Hippocampal formation (tissue), 2 donors: ENCODE measurements around the gene LMF1.

Experiments used
- DNase-seq, 2 donors: peaks; one replicate each; lab custom pipeline; 2025; lab: John Stamatoyannopoulos, UW

The LMF1 gene

DNA sequence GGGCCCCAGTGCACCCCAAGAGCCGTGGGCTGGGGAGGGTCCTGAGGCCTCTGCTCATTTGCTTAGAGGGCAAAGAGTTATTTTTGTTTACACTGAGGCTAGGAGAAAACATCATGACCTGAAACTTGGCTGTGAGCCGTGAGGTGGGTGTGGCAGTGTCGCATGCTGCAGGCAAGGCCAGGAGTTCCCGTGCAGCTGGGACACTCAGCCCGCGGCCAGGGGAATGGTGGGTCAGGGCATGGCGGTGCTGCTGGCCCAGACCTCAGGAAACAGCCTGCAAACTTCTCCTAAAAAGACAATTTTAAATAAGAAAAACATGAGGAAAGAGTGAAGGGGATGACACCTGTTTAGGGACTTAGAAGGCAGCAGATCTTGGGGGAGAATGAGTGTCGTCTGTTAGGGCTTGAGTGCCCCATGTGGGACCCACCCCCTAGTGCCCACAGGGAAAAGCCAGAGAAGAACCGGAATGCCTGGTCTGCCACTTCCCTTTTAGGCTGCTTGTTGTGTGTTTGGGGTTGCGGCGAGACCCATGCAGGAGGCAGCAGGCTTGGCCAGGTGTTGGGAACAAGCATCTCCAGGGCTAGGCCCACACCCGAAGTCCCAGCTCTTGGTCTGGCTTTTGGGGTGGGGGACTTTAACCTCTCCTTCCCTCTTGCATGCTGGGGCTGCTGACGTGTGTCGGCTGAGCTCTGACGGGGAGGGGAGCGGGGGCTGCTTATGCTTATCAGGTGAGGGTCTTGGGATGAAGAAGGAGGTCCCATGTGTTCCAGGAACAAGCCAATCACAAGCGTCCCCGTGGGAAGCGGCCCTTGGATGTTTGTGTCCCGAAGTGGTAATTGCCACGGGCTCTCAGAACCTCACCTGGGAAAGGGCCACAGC lies 89.3 kb downstream of the LMF1 start:
- no peak for DNase-seq

DNA sequence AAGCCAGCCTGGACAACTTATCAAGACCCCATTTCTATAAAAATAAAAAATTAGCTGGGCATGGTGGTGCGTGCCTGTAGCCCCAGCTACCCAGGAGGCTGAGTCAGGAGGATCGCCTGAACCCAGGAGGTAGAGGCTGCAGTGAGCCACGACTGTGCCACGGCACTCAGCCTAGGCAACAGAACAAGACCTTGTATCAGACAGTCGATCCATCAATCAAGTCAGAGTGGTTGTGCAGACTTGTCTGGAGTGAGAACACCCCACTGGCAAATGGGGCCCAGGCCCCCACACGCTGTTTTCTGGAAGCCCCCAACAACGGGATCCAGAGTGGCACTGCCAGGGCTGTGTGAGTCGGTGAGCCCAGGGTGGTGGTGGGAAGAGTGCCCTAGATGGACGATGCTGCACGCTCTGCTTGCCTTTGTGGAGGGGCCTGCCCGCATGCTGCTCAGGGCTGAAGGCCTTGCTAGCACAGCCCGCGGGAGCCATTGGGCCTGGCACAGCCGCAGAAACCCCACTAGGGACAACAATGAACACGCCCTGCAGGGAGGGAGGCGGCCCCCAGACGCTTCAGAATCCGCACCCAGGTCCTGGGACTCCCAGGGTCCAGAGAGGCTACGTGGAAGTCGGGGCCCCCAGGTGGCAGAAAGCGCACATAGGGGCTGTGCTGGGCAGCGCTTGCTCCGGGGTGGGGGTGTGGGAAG lies 90.2 kb downstream of the LMF1 start:
- no peak for DNase-seq

DNA sequence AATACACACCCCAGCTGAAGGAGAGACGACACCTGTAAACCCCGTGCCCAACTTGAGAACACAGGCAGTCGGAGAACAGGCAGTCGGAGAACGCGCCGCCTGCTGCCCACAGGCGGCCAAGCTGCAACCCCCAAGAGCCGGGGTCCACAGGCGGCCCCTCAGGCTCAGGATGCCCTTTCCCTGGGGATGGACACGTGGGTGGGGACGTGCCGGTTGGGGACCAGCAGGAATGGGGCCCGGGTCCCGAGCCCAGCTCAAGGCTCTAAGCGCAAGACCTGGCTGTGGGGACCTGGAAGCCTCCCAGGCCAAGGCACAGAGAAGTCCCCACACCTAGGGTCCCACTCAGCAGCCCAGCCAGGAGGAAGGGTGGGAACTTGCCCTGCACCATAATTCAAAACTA lies 90.8 kb downstream of the LMF1 start:
- DNase-seq = no peak

DNA sequence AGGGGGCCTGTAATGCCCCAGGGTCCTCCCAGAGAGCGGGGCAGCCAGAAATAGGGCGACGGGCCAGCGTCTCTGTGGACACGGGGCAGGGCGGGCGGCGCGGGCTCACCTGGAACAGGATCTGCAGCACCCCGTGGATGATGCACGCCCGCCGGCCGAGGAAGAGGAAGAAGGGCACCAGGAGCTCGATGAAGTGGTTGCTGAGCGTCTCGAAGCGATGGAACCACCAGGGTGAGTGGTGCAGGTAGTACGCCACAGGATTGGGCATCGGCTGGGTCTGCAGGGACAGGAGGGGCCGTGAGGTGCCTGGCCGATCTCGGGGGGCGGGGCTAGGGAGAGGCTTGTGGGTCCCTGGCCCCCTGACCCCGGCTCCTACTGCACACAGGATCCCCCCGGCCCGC lies 91.3 kb downstream of the LMF1 start:
- no peak for DNase-seq

DNA sequence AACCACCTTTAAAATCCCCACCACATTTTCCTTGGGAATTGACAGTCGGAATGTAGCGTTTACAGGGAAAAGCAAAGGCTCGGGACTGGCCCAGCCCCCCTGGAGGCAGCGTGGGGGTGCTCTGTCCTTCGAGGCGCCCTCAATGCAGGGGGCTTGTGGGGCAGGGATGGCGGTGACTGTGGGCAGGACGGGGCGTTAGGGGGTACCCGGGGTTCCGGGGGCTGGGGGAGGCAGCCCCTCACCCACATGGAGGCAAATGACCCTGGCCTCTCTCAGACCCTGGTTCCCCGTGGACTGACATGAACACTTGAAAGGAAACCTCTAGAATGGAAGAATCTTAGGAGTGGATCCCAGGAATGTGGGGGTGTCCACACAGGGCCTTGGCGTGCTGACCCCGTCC lies 91.9 kb downstream of the LMF1 start:
- no peak for DNase-seq

DNA sequence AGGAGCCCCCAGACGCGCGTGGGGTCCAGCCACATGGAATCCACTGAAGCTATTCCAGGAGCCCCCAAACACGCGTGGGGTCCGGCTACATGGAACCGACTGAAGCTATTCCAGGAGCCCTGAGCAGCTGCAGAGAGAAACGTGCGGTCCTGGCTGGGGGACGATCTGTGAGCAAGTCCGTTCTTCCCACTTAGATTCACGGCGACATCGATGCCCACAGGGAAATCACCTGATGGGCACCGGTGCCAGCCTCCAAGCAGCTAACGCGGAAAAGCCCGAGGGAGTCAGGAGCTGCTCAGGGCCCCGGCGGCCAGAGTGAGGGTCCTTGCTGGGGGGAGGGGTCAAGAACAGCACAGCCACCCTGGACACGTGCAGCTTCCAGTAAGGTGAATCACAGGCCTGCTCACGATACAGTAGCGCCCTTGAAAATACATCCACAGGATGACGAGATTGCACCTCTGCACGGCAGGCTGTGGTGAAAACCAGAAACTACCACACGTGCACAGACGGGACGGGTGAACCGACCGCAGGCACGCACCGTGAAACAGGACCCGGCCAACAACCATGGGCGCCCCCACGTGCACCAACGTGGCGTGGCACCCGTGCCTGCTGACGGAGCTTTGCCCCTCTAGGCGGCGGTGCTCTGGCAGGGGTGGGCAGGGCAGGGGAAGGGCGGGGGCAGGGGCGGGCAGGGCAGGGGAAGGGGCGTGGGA lies 92.6 kb downstream of the LMF1 start:
- DNase-seq = no peak

DNA sequence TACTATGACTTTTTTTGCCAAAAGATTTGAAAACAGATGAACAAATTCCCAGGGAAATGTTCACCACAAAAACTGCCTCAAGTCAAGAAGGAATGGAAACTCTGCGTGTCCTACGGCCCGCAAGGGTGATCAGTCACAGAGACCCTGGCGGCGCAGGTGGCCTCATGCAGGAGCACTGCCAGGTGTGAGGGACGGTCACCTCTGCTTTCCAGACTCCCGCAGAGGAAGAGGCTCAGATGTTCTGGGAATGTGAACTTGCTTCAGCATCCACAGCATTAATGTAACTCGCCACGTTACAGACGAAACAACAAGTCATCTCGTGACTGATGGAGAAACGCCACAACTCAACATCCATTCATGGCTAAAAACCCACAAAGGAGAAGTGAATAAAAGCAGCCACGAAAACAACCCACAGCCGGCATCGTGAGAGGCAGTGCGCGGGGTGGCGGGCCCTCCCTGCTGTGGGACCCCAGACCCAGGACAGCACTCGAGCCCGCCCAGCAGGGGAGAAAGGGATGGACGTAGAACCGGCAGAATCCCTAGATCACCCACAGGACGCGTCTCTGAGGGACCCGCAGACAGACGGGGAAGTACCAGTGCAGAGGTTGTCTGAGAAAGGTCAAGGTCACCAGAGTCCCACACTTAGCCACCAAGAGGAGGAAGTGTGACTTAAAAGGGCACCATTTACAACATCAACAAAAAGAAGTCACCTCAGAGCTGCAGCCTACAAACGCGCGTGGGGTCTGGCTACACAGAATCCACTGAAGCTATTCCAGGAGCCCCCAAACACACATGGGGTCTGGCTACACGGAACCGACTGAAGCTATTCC lies 93.3 kb downstream of the LMF1 start:
- no peak for DNase-seq

DNA sequence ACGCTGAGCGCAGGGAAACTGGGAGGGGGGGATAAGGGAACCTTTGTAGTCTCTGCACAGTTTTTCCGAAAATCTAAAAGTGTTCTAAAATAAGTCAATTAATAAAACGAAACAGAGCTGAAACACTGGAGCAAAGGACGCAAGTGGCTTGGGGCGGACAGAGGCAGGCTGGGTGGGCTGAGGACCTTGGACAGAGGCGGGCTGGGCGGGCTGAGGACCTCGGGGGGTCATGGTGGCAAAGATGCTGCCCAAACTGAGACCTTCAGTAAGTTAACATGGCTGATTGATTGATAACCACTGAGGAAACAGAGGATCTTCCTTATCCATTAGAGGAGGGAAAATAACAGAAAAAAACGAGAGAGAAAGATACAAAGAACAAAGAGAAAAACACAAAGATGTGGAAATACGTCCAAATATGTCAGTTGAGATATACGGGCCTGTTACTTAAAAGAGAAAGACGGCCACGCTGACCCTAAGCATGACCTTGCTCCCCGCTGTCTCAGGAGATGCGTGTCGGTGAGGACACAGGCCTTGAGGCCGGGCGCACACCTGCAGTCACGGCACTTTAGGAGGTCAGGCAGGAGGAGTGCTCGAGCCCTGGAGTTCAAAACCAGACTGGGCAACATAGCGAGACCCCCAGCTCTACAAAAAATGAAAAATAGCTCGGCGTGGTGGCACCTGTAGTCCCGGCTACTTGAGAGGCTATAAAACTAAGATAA lies 94.1 kb downstream of the LMF1 start:
- no peak for DNase-seq

DNA sequence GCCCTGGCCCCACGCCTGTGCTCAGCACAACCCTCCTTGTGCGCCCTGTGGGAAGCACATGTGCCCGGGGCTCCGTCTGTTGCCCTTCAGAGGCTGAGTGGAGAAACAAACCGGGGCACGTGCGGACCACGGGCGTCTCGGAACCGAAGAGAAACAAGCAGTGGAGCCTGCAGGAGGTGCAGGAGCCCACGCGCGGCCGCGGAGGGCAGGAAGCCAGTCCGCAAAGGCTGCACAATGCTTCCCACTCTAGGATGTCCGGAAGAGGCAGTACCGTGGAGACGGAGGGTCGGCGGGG lies 94.8 kb downstream of the LMF1 start:
- DNase-seq = no peak

DNA sequence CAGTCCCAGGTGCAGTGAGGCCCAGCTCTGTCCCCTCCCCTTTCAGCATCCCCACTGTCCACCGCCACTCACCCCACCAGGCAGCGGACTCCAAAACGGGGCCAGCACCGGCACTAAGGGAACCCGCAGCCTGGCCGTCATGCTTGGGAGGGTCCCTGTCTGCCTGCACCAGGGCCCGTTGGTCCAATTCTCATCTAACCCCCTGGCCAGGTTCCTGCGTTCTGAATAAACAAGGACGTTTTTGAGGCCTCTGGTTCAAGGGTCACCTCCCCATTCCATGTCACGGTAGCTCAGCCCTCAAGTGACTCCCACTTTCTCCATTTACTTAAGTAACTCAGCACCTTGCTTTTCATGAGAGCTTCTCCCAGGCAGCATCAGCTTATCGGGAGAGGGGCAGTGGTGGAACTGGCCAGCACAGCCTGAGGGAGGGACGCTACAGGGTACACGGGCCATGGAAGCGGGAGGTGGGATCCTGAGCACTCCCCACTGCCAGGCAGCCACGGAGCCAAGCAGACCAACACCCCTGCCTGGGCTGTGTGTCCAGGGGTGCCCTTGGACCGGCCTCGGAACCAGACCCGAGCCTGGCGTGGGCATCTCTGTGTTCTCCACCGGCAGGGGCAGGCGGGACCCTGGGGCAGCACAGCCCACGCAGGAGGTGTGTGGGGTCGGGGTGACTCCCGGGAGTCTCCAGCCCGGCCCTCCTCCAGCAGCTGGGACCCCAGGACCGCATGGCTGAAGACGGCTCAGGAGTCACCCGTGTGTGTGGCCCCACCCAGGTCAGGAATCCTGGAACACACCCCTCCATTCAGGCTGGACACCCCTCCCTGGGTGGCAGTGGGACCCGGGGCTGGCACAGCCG lies 95.4 kb downstream of the LMF1 start:
- DNase-seq = no peak

DNA sequence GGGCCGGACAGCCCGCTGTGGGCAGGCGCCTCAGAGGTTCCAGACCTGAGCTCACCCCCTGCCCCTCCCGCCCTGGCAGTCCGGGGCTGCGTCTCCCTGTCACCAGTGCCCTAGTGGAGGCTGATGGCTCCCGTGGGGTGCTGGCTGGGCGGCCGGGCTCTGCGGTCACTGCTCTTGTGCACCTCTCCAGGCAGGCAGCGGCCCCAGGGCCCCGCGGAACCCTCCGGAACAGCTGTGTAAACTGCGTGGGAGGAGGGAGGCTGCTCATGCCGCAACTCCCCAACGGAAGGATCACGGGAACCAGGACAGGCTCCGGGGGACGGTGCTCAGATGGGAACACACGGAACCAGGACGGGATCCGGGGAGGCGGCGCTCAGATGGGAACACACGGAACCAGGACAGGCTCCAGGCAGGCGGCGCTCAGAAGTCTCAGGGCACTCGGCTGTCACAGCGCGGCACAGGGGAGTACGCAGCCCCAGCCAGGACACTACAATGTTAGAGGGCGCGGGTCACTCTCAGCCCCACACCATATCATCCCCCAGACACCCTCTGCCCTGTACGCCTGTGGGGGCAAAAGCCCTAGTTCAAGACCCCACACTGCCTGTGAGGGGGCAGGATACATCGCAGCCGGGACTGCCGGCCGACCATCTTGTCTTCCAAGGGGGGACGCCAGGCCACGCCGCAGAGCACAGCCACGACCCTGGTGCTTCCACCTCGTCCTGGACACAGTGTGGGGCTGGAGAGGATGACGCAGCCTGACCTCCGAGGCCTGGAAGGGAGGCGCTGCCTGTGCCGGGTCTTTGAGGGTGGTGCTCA lies 96.2 kb downstream of the LMF1 start:
- DNase-seq = no peak

DNA sequence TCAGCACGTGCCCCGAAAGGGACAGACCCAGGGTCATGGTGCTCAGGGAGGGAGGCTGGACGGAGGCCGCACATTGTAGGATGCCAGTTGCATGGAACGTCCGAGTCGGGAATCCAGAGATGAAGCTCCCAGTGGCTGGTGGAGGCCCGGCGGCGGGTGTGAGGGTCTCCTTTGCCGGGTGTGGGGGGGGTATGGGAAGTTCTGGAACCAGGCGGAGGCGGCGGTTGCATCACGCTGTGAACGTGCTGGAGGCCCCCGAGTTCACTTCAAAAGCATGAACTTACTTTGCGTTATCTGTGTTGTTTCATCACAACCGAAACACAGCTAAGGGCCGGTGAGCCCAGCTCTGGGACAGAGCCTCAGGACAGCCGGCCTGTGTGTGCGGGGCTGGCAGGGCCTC lies 96.9 kb downstream of the LMF1 start:
- no peak for DNase-seq

DNA sequence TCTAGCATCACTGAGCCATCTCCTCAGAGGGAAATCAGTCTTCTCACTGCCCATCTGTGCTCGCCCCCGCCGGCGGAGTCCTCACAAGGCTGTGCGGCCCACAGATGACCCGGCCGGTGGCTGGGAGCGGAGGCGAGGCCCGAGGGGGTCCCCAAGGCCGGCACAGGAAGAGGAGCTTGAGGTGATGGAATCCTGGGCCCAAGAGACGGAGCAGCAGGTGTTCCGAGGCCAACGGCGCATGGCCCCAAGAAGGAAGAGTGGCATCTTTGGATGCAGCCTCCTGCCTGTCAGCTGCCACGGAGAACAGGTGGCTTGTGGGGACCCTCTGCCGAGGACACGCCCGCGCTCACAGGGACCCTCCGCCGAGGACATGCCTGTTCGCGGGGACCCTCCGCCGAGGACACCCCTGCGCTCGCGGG lies 97.5 kb downstream of the LMF1 start:
- DNase-seq = no peak

DNA sequence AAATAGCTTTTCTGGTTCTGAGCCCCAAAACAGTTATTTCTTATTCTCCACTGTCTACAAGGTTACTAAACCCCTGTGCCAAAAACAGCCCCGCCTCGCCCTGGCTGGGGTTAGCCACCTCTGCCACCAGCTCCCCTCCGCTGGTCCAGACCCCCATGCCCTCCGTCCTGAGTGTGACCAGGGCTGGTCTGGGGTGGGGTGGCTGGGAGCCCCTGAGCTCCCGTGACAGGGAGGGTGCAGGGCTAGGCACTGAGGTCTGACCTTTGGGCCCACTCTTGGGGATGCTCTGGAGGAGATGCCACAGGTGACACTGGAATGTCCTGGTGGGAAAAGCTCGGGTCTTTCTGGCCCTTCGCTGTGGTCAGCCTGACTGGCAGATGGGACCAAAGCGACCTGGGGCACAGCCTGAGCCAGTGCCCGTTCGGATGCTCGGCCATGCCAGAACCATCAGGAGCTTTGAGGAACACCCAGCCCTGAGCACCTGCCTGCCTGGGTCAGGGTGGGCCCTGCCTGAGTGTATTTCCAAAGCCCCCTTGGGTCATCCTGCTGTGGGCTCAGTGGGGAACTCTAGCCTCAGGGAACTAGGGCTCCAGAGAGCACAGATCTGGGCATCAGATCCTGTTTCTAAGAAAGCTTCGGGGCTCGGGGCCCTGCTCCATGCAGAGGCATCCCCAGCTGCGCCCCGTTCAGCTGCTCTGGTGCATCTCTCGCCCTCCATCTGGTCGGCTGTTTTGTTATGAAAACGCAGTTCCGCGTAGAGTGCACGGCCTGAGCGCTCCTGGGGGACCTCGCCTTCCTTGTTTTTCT lies 98.1 kb downstream of the LMF1 start:
- DNase-seq = no peak

DNA sequence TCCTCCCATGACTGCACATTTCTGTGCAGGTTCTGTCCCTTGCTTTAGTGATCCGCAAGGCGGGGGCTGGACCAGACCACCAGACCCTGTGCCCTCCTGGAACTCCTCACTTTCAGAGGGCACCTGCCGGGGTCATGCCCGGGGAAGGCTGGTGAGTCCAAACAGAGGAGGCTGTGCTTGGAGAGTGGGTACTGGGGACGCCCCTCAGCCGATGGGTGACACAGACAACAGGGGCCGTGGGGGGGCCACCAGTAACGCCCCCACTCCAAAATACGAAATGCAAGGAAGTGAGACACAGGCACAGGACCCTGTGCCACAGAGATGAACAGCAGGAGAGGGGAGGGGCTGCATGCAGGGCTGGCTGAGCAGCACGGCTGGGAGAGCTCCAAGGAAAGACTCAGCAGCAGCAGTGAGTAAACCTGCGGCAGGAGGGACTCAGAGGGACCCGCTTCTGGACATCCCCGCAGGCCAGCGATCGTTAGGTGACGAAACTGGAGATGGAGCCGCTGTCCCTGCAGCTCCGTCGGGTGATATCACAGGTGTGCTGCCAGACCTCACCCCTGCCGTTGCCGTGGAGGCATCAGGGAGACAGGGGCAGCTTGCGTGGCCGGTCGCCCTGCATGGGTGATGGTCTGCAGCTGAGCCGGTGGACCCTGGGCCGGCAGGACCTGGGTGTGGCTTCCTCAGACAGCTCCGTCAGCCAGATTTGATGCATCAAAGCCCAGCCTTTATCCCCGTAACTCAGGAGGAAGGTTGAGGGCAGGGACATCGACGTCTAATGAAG lies 99.0 kb downstream of the LMF1 start:
- no peak for DNase-seq

DNA sequence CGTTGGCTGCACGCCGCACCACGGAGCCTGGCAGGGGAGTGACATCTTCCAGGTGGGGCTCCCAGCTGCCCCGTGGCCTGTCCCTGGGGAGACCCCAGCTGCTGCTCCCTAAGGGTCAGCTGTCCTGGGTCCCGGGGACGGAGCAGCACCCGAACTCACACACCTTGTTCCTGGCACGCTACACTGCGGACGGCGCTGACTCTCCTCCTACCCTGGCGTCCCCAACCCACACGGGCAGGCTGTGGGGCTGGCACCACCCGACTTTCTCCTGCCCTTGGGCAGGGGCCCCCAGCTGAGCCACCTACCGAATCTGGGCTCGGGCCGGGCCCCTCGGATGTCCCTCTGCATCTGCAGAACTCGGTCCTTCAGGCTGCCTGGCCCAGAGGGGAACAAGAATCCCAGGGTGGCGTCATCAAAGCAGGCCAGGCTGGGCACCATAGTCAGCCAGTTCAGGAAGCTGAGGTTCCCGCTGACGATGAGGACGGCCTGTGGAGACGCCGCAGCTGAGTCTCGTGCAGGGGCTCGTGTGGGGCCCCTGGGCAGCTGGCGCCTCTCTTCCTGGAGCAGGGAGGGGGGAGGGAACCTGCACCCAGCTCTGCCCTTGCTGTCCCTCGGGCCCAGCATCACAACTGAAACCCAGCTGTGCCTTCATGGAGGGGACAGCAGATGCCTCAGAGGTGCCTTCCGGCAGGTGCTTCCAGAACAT lies 99.8 kb downstream of the LMF1 start:
- DNase-seq = no peak
